Retinal pigment epithelial cell (primary cell): ENCODE measurements around the gene KCNK13.
"Not testable (repeated sequence)": the region's sequence is repeated elsewhere in the genome, so short reads cannot be mapped to it uniquely, and the experiment has no call there.

Source experiments
- DNase-seq: peaks from one replicate; pipeline ENCODE4 v3.0.0-alpha.2; 2010; ENCODE audit warnings: low read depth
- H3K4me3 ChIP-seq: 2 replicates; pipeline ENCODE4 v1.5.1; 2011; ENCODE audit warnings: mild to moderate bottlenecking, low read length, control low read depth, moderate library complexity
- CTCF ChIP-seq: conservative IDR thresholded peaks from 2 replicates; pipeline ENCODE4 v1.5.1; 2011; ENCODE audit warnings: low read depth, low read length, control low read depth, inconsistent platforms

KCNK13 gene

GRCh38 chr14:90061685-90062126 is at the start of gene KCNK13:
Gene KCNK13, plus strand, starts transcription at chr14:90061994. Its CDS starts 212 bp downstream, at chr14:90062206.
- peak within 1 kb of the TSS; percentile 39 for H3K4me3 ChIP-seq
- no peak for TF ChIP-seq CTCF
- no peak for DNase-seq

- TF ChIP-seq CTCF, result no peak
- H3K4me3 ChIP-seq, result no peak overlapping the region
- no peak for DNase-seq
Measured at GRCh38 chr14:90017371-90017770, 44.4 kb upstream of the KCNK13 start.

- no peak overlapping the region for H3K4me3 ChIP-seq
- no peak for DNase-seq
- TF ChIP-seq CTCF, result no peak
Measured at GRCh38 chr14:90019824-90020523, 41.8 kb upstream of the KCNK13 start.

GRCh38 chr14:90023176-90023896 is 38.5 kb upstream of the KCNK13 start:
- no peak for TF ChIP-seq CTCF
- DNase-seq, result peak; percentile 12
- H3K4me3 ChIP-seq, result no peak overlapping the region

- TF ChIP-seq CTCF, result no peak
- no peak overlapping the region for H3K4me3 ChIP-seq
- no peak for DNase-seq
Measured at GRCh38 chr14:90024910-90025309, 36.9 kb upstream of the KCNK13 start.

- not testable (repeated sequence) for H3K4me3 ChIP-seq, DNase-seq
Measured at GRCh38 chr14:90026608-90027007, 35.2 kb upstream of the KCNK13 start.

GRCh38 chr14:90027842-90028241 is 34.0 kb upstream of the KCNK13 start:
- no peak overlapping the region for H3K4me3 ChIP-seq
- no peak for DNase-seq
- no peak for TF ChIP-seq CTCF
